ENCODE measurements around the gene MBD1. TPM values are rescaled to one million over a fixed set of nuclear protein-coding genes. Genes with fewer than 3 reads are reported as not detected.

The MBD1 gene
- total and polyA plus RNA-seq, 2 of the 13 experiments (the other 11 are each of a cell fraction or from before 2014, with no cell fraction given): 25.5 to 28.6 TPM

GRCh38 chr18:50287441-50288347, 6.4 kb upstream of the MBD1 start, which contains the start of gene CXXC1 (continued):
- TF ChIP-seq CBFB (CRISPR knock-in tag; IDR thresholded peaks at IDR 0.05) (peak; percentile 91; the same call in 1 of the 2 replicates), XBP1 (CRISPR knock-in tag; IDR thresholded peaks at IDR 0.05) (peak; percentile 64; the same call in 1 of the 2 replicates), LRRFIP1 (CRISPR knock-in tag; conservative IDR thresholded peaks at IDR 0.05) (no peak), SIX1 (CRISPR knock-in tag; IDR thresholded peaks at IDR 0.05; ENCODE audit: borderline replicate concordance) (peak; percentile 51; the same call in 1 of the 2 replicates), HOXA5 (CRISPR knock-in tag; IDR thresholded peaks at IDR 0.05) (peak; percentile 70; the same call in 1 of the 2 replicates), SMAD1 (CRISPR knock-in tag; IDR thresholded peaks at IDR 0.05; ENCODE audit: borderline replicate concordance, low read depth) (peak; percentile 69; the same call in 1 of the 2 replicates), ATF6 (CRISPR knock-in tag; conservative IDR thresholded peaks at IDR 0.05) (no peak), ZBTB7B (CRISPR knock-in tag; IDR thresholded peaks at IDR 0.05) (peak; percentile 98), TFE3 (CRISPR knock-in tag; IDR thresholded peaks at IDR 0.05) (peak; percentile 57), ZBTB20 (CRISPR knock-in tag; IDR thresholded peaks at IDR 0.05; ENCODE audit: borderline replicate concordance, low read depth) (peak; percentile 88), ATF7-NPFF (CRISPR knock-in tag; IDR thresholded peaks at IDR 0.05; ENCODE audit: low read depth) (peak; percentile 78; the same call in 1 of the 2 replicates), ESRRA (CRISPR knock-in tag; IDR thresholded peaks at IDR 0.05; ENCODE audit: low read depth) (peak; percentile 59; the same call in 1 of the 2 replicates), ZNF143 (CRISPR knock-in tag; IDR thresholded peaks at IDR 0.05) (peak; percentile 84), NR2F2 (IDR thresholded peaks at IDR 0.05; ENCODE audit: borderline replicate concordance, low read depth) (peak; percentile 18; the same call in 1 of the 2 replicates), ZNF501 (CRISPR knock-in tag; IDR thresholded peaks at IDR 0.05) (peak; percentile 94), PHF20 (CRISPR knock-in tag; IDR thresholded peaks at IDR 0.05) (peak; percentile 78), ZNF335 (CRISPR knock-in tag; IDR thresholded peaks at IDR 0.05) (peak; percentile 97), IKZF4 (CRISPR knock-in tag; IDR thresholded peaks at IDR 0.05; ENCODE audit: borderline replicate concordance, low read depth, not compliant biosample characterization) (no peak), HHEX (CRISPR knock-in tag; IDR thresholded peaks at IDR 0.05) (no peak; the same call in 1 of the 2 replicates), NFIB (CRISPR knock-in tag; IDR thresholded peaks at IDR 0.05; ENCODE audit: borderline replicate concordance) (no peak), ZBTB46 (CRISPR knock-in tag; IDR thresholded peaks at IDR 0.05; ENCODE audit: borderline replicate concordance) (no peak)

Measured in HepG2 (cell line).